GM23338 (cell line): Measurements from ENCODE around the gene GPATCH11. TPM values are rescaled to one million over a fixed set of nuclear protein-coding genes. Genes with fewer than 3 reads are reported as not detected.

Source experiments
- ATAC-seq: fragments of 200-7000 bp; cut with Tn5 transposase; 3 replicates; pipeline ENCODE4 v1.9.1; 2020
- DNase-seq: peaks from one replicate; pipeline ENCODE4 v3.0.0-alpha.2; 2015; ENCODE audit warnings: low spot score
- H2AFZ ChIP-seq: fragments of 200-600 bp; sonication (generic); 2 replicates; pipeline ENCODE4 v1.8.0; 2016; ENCODE audit warnings: antibody characterized with exemption, mild to moderate bottlenecking, moderate library complexity
- H3F3A ChIP-seq: fragments of 200-600 bp; sonication (generic); replicated peaks from 2 replicates; pipeline ENCODE4 v1.8.0; 2017; ENCODE audit warnings: antibody characterized with exemption, mixed run types, low read depth
- H3K27ac ChIP-seq: fragments of 200-600 bp; sonication (generic); 2 replicates; pipeline ENCODE4 v1.6.1; 2016; ENCODE audit warnings: low read depth
- H3K27me3 ChIP-seq: fragments of 200-600 bp; sonication (generic); 2 replicates; pipeline ENCODE4 v1.8.0; 2016; ENCODE audit warnings: mild to moderate bottlenecking, mixed run types, moderate library complexity; ENCODE audit not compliant: insufficient read depth
- H3K36me3 ChIP-seq: fragments of 200-600 bp; sonication (generic); 2 replicates; pipeline ENCODE4 v1.8.0; 2016; ENCODE audit warnings: mild to moderate bottlenecking; ENCODE audit not compliant: insufficient read depth
- H3K4me1 ChIP-seq: fragments of 200-600 bp; sonication (generic); 2 replicates; pipeline ENCODE4 v1.8.0; 2016; ENCODE audit warnings: mild to moderate bottlenecking, moderate library complexity; ENCODE audit not compliant: insufficient read depth
- H3K4me2 ChIP-seq: fragments of 200-600 bp; sonication (generic); 2 replicates; pipeline ENCODE4 v1.7.1; 2017; ENCODE audit warnings: mixed run types
- H3K4me3 ChIP-seq: fragments of 200-600 bp; sonication (generic); 2 replicates; pipeline ENCODE4 v1.6.1; 2016; ENCODE audit warnings: mixed run types
- H3K79me2 ChIP-seq: fragments of 200-600 bp; sonication (generic); replicated peaks from 2 replicates; pipeline ENCODE4 v1.8.0; 2017; ENCODE audit warnings: mild to moderate bottlenecking; ENCODE audit not compliant: insufficient read depth
- H3K9me2 ChIP-seq: fragments of 200-600 bp; sonication (generic); 2 replicates; pipeline ENCODE4 v1.8.0; 2017; ENCODE audit not compliant: insufficient read depth
- H4K20me1 ChIP-seq: fragments of 200-600 bp; sonication (generic); replicated peaks from 2 replicates; pipeline ENCODE4 v1.8.0; 2017; ENCODE audit warnings: mild to moderate bottlenecking; ENCODE audit not compliant: insufficient read depth
- H3K27ac Mint-ChIP-seq: 2 replicates; pipeline ENCODE4 v1.8.0; 2020; ENCODE audit warnings: inconsistent platforms, mild to moderate bottlenecking, moderate library complexity, mixed read lengths
- H3K27me3 Mint-ChIP-seq: 3 replicates; pipeline ENCODE4 v1.8.0; 2022; ENCODE audit warnings: low read depth, mild to moderate bottlenecking, moderate library complexity, mixed read lengths, inconsistent platforms; ENCODE audit not compliant: insufficient read depth, poor library complexity
- H3K36me3 Mint-ChIP-seq: 3 replicates; pipeline ENCODE4 v1.8.0; 2021; ENCODE audit warnings: low read depth, mild to moderate bottlenecking, inconsistent platforms, moderate library complexity, mixed read lengths
- H3K4me1 Mint-ChIP-seq: 3 replicates; pipeline ENCODE4 v1.8.0; 2020; ENCODE audit warnings: mild to moderate bottlenecking, inconsistent platforms, mixed read lengths
- H3K4me3 Mint-ChIP-seq: 3 replicates; pipeline ENCODE4 v1.8.0; 2021; ENCODE audit warnings: moderate library complexity, mild to moderate bottlenecking, inconsistent platforms, mixed read lengths
- H3K9me3 Mint-ChIP-seq: 3 replicates; pipeline ENCODE4 v1.8.0; 2020; ENCODE audit warnings: moderate library complexity, mild to moderate bottlenecking, inconsistent platforms, mixed read lengths
- CTCF ChIP-seq, 2 experiments: fragments of 200-600 bp in 1 of 2; sonication (generic) in 1 of 2; conservative IDR thresholded peaks; 2 replicates each; pipeline versions ENCODE4 v1.5.1 to v1.6.1; 2016 to 2017; ENCODE audit warnings: antibody characterized with exemption in 2 of 2, low read depth in 2 of 2, mild to moderate bottlenecking in 2 of 2, moderate library complexity in 1 of 2
- EZH2 ChIP-seq: fragments of 200-600 bp; sonication (generic); IDR thresholded peaks from one replicate; pipeline ENCODE4 v1.8.0; 2017; ENCODE audit warnings: antibody characterized with exemption, mild to moderate bottlenecking, low read depth; ENCODE audit not compliant: unreplicated experiment
- NANOG ChIP-seq: IDR thresholded peaks from 2 replicates; pipeline ENCODE4 v1.6.1; 2016; ENCODE audit warnings: antibody characterized with exemption, borderline replicate concordance
- REST ChIP-seq: IDR thresholded peaks from one replicate; pipeline ENCODE4 v1.6.1; 2018; ENCODE audit warnings: antibody characterized with exemption; ENCODE audit not compliant: unreplicated experiment
- ZNF114 ChIP-seq: fragments of 250-450 bp; sonication (Bioruptor Pico); IDR thresholded peaks from 2 replicates; pipeline ENCODE4 v1.5.0; 2020; ENCODE audit warnings: mild to moderate bottlenecking, moderate library complexity
- polyA plus RNA-seq: library from polyadenylated mRNA; unstranded; fragments of >200 nt; fragmentation: Nextera tagmentation; extraction: Ambion mirVana; gene quantifications from 2 replicates; pipeline ENCODE4 v1.2.1, GENCODE V29; 2016
- total RNA-seq: library from RNA; depleted of rRNA; stranded (reverse); fragments of >200 nt; shearing (Covaris generic); gene quantifications from 2 replicates; pipeline ENCODE4 v1.2.3, GENCODE V29; 2014
- TF ChIP-seq, protein P1 (sequence below): fragments of 250-450 bp; sonication (Bioruptor Pico); IDR thresholded peaks from 2 replicates; pipeline ENCODE4 v1.5.0; 2020; ENCODE audit warnings: mild to moderate bottlenecking, moderate library complexity
- TF ChIP-seq, protein P2 (sequence below): IDR thresholded peaks from 2 replicates; pipeline ENCODE4 v1.6.1; 2016; ENCODE audit warnings: antibody characterized with exemption

GPATCH11 gene
- total and polyA plus RNA-seq, 2 experiments from 2014 or later: 3.5 to 8.0 TPM

GRCh38 chr2:37143974-37144373, 59.7 kb downstream of the GPATCH11 start:
- Histone ChIP-seq H3K36me3 (peaks cover 28% of the 10 kb centered on the region), H2AFZ (no peak overlapping the region), H3K4me2 (no peak overlapping the region), H3K27me3 (no peaks in the 10 kb centered on the region), H3K4me1 (no peaks in the 10 kb centered on the region), H3K79me2 (peaks cover 3% of the 10 kb centered on the region; the same call in 1 of the 2 replicates), H4K20me1 (no peaks in the 10 kb centered on the region), H3F3A (no peaks in the 10 kb centered on the region), H3K27ac (no peak overlapping the region), H3K4me3 (no peak overlapping the region), H3K9me2 (no peaks in the 10 kb centered on the region)
- no peak for TF ChIP-seq EZH2
- TF ChIP-seq ZNF114: no peak
- TF ChIP-seq, protein P1, sequence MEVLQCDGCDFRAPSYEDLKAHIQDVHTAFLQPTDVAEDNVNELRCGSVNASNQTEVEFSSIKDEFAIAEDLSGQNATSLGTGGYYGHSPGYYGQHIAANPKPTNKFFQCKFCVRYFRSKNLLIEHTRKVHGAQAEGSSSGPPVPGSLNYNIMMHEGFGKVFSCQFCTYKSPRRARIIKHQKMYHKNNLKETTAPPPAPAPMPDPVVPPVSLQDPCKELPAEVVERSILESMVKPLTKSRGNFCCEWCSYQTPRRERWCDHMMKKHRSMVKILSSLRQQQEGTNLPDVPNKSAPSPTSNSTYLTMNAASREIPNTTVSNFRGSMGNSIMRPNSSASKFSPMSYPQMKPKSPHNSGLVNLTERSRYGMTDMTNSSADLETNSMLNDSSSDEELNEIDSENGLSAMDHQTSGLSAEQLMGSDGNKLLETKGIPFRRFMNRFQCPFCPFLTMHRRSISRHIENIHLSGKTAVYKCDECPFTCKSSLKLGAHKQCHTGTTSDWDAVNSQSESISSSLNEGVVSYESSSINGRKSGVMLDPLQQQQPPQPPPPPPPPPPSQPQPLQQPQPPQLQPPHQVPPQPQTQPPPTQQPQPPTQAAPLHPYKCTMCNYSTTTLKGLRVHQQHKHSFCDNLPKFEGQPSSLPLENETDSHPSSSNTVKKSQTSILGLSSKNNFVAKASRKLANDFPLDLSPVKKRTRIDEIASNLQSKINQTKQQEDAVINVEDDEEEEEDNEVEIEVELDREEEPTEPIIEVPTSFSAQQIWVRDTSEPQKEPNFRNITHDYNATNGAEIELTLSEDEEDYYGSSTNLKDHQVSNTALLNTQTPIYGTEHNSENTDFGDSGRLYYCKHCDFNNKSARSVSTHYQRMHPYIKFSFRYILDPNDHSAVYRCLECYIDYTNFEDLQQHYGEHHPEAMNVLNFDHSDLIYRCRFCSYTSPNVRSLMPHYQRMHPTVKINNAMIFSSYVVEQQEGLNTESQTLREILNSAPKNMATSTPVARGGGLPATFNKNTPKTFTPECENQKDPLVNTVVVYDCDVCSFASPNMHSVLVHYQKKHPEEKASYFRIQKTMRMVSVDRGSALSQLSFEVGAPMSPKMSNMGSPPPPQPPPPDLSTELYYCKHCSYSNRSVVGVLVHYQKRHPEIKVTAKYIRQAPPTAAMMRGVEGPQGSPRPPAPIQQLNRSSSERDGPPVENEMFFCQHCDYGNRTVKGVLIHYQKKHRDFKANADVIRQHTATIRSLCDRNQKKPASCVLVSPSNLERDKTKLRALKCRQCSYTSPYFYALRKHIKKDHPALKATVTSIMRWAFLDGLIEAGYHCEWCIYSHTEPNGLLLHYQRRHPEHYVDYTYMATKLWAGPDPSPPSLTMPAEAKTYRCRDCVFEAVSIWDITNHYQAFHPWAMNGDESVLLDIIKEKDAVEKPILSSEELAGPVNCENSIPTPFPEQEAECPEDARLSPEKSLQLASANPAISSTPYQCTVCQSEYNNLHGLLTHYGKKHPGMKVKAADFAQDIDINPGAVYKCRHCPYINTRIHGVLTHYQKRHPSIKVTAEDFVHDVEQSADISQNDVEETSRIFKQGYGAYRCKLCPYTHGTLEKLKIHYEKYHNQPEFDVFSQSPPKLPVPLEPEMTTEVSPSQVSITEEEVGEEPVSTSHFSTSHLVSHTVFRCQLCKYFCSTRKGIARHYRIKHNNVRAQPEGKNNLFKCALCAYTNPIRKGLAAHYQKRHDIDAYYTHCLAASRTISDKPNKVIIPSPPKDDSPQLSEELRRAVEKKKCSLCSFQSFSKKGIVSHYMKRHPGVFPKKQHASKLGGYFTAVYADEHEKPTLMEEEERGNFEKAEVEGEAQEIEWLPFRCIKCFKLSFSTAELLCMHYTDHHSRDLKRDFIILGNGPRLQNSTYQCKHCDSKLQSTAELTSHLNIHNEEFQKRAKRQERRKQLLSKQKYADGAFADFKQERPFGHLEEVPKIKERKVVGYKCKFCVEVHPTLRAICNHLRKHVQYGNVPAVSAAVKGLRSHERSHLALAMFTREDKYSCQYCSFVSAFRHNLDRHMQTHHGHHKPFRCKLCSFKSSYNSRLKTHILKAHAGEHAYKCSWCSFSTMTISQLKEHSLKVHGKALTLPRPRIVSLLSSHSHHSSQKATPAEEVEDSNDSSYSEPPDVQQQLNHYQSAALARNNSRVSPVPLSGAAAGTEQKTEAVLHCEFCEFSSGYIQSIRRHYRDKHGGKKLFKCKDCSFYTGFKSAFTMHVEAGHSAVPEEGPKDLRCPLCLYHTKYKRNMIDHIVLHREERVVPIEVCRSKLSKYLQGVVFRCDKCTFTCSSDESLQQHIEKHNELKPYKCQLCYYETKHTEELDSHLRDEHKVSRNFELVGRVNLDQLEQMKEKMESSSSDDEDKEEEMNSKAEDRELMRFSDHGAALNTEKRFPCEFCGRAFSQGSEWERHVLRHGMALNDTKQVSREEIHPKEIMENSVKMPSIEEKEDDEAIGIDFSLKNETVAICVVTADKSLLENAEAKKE (CRISPR knock-in tag): no peak
- no peak for TF ChIP-seq NANOG
- no peak for TF ChIP-seq REST
- TF ChIP-seq, protein P2, sequence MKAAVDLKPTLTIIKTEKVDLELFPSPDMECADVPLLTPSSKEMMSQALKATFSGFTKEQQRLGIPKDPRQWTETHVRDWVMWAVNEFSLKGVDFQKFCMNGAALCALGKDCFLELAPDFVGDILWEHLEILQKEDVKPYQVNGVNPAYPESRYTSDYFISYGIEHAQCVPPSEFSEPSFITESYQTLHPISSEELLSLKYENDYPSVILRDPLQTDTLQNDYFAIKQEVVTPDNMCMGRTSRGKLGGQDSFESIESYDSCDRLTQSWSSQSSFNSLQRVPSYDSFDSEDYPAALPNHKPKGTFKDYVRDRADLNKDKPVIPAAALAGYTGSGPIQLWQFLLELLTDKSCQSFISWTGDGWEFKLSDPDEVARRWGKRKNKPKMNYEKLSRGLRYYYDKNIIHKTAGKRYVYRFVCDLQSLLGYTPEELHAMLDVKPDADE: no peak
- TF ChIP-seq CTCF (conservative IDR thresholded peaks at IDR 0.05; ENCODE audit: low read depth in 2 of 2): no peak
- H3K4me1 Mint-ChIP-seq: no peaks in the 10 kb centered on the region
- no peak for ATAC-seq
- no peaks in the 10 kb centered on the region for H3K27me3 Mint-ChIP-seq
- H3K4me3 Mint-ChIP-seq: no peak overlapping the region
- no peak for DNase-seq
- H3K36me3 Mint-ChIP-seq: peaks cover 53% of the 10 kb centered on the region
- H3K9me3 Mint-ChIP-seq: no peaks in the 10 kb centered on the region
- no peak overlapping the region for H3K27ac Mint-ChIP-seq
